ENCODE measurements around the gene CKS2.

CKS2 gene

DNA sequence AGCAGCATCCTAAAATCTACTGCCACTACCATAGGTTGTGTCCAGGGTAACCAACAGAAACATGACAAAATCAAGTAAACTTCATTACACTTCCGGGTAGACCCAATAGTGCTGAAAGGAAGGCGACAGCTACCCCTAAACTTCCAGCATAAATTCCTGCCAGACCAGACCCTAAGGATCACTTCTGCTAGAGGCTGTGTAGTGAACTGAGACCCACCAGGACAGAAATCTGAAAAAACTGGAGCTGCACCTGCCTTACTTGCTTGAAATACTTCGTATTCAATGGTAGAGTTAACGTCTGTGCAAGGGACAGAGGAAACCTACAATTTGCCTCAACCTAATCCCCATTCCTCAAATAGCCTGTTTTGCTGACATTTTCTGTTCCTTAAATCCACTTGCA, 6.3 kb downstream of the CKS2 start:
- H3K9me2 ChIP-seq (replicated peaks; ENCODE audit: control insufficient read depth, low read length) = no peaks in the 10 kb centered on the region
- no peak for TF ChIP-seq EZH2phosphoT487 (IDR thresholded peaks at IDR 0.05; ENCODE audit: borderline replicate concordance, low read length)
- TF ChIP-seq, protein P1, sequence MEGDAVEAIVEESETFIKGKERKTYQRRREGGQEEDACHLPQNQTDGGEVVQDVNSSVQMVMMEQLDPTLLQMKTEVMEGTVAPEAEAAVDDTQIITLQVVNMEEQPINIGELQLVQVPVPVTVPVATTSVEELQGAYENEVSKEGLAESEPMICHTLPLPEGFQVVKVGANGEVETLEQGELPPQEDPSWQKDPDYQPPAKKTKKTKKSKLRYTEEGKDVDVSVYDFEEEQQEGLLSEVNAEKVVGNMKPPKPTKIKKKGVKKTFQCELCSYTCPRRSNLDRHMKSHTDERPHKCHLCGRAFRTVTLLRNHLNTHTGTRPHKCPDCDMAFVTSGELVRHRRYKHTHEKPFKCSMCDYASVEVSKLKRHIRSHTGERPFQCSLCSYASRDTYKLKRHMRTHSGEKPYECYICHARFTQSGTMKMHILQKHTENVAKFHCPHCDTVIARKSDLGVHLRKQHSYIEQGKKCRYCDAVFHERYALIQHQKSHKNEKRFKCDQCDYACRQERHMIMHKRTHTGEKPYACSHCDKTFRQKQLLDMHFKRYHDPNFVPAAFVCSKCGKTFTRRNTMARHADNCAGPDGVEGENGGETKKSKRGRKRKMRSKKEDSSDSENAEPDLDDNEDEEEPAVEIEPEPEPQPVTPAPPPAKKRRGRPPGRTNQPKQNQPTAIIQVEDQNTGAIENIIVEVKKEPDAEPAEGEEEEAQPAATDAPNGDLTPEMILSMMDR (IDR thresholded peaks at IDR 0.05; ENCODE audit: low read depth, low read length, poor library complexity, severe bottlenecking) = no peak
- peaks cover 67% of the 10 kb centered on the region for H3F3A ChIP-seq (ENCODE audit: control insufficient read depth, insufficient read depth)
- H4K20me1 ChIP-seq (ENCODE audit: control insufficient read depth, insufficient read depth, low read depth, low read length) = peaks cover 28% of the 10 kb centered on the region
- H3K4me1 ChIP-seq (ENCODE audit: control insufficient read depth, low read length) = peaks cover 68% of the 10 kb centered on the region
- H3K36me3 ChIP-seq (ENCODE audit: control insufficient read depth, low read length) = peaks cover 93% of the 10 kb centered on the region
- peak overlapping the region; percentile 89 for H3K4me2 ChIP-seq (ENCODE audit: low read length)
- no peaks in the 10 kb centered on the region for H3K9me3 ChIP-seq (ENCODE audit: control insufficient read depth, insufficient read depth, low read length)
- H3K27ac ChIP-seq (ENCODE audit: low read depth, low read length) = peak overlapping the region; percentile 89
- no peaks in the 10 kb centered on the region for H3K27me3 ChIP-seq (ENCODE audit: control insufficient read depth, low read length)
- H3K4me3 ChIP-seq (ENCODE audit: low read length) = peak overlapping the region; percentile 89
- peaks cover 84% of the 10 kb centered on the region for H3K79me2 ChIP-seq (ENCODE audit: control insufficient read depth, low read length)

DNA sequence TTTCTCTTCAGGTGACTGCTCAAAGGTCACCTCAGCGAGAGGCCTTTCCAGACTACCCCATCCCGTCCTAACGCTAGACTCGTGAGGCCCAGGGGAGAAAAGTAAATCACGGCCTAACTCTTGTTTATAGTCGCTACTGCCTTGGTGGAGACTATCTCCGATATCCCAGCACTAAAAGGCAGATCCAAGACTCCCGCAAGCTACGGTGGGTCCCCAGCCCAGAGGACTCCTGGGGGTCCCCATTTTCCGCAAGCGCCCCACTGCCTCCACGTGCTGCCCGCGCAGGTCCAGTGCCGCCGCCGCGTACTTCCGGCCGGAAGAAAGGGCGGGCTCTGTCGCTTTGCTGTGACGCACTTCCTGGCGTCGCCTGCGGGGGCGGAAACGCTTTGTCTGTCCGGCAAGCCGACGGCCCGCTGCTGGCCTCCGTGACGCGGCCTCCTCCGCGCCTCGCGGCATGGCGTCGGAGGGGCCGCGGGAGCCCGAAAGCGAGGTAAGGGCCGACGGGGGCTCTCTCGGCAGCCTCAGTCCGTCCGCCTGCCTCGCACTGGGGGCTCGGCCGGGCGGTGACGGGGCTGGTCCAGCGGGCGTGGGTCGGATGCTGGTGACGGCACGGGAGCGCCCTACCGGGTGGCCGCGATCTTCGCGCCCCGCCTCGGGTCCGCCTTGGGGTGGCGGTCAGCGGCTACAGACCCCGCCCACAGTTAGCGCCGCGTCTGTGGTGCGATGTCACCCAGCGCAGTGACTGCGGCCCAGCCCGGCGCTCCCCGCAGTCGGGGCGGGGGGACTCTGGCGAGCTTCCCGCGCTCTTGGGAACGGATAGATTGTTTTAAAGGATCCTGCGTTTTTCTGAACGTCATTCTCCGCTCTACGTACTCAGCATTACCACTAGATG, 7.4 kb downstream of the CKS2 start, which contains the start of gene SECISBP2:
SECISBP2 (plus strand) TSS at position 378 of the 892 bp plus-strand sequence; CDS start at position 455, 77 bp downstream.
- no peaks in the 10 kb centered on the region for H3K9me2 ChIP-seq (replicated peaks; ENCODE audit: control insufficient read depth, low read length)
- H3K36me3 ChIP-seq (ENCODE audit: control insufficient read depth, low read length) = peaks cover 90% of the 10 kb centered on the region
- no peak for TF ChIP-seq EZH2phosphoT487 (IDR thresholded peaks at IDR 0.05; ENCODE audit: borderline replicate concordance, low read length)
- TF ChIP-seq, protein P1 (IDR thresholded peaks at IDR 0.05; ENCODE audit: low read depth, low read length, poor library complexity, severe bottlenecking) = peak; percentile 82
- peak within 1 kb of the TSS; percentile 89 for H3K27ac ChIP-seq (ENCODE audit: low read depth, low read length)
- H3K4me3 ChIP-seq (ENCODE audit: low read length) = peak within 1 kb of the TSS; percentile 89
- H3F3A ChIP-seq (ENCODE audit: control insufficient read depth, insufficient read depth) = peaks cover 56% of the 10 kb centered on the region
- peaks cover 84% of the 10 kb centered on the region for H3K79me2 ChIP-seq (ENCODE audit: control insufficient read depth, low read length)
- H3K4me1 ChIP-seq (ENCODE audit: control insufficient read depth, low read length) = peaks cover 64% of the 10 kb centered on the region
- H3K4me2 ChIP-seq (ENCODE audit: low read length) = peak within 1 kb of the TSS; percentile 89
- peaks cover 18% of the 10 kb centered on the region for H4K20me1 ChIP-seq (ENCODE audit: control insufficient read depth, insufficient read depth, low read depth, low read length)
- no peaks in the 10 kb centered on the region for H3K27me3 ChIP-seq (ENCODE audit: control insufficient read depth, low read length)
- no peaks in the 10 kb centered on the region for H3K9me3 ChIP-seq (ENCODE audit: control insufficient read depth, insufficient read depth, low read length)

DNA sequence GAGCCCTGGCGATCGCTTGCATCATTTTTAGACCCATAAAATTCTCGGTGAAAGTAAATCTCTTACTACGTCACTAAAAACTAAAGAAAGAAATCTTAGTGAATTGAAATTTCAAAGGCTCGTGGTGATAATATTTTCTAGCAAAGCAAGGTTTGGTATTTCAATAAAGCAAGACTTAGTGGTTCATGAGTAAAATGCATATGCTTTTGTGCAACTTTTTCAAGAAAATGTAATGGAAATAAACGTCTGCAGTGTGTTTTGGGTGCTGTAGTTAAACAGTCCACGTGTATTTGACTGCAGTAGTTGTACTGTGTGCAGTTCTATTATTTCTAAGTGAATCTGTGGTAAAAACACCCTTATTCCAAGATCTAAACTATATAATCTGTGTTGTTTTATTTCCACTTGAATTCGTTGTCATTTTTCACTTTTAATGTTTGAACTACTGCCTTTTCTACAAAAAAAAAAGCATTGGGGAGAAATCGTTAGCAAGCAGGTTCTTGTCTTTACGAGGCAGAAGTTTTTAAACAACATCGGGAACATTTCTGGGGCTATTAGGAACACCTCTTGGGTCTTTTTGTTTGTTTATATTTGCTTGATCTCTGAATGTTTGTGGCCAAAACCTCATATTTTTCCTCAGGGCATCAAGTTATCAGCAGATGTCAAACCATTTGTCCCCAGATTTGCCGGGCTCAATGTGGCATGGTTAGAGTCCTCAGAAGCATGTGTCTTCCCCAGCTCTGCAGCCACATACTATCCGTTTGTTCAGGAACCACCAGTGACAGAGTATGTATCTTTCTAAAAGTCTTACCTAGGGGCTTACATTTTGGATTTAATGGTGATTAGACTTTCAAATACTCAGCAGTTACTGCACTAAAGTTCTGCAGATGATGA, 8.3 kb downstream of the CKS2 start:
- Histone ChIP-seq H3K4me3 (ENCODE audit: low read length) (peak overlapping the region; percentile 89), H3K27ac (ENCODE audit: low read depth, low read length) (peak overlapping the region; percentile 89), H3K4me2 (ENCODE audit: low read length) (peak overlapping the region; percentile 89), H3K79me2 (ENCODE audit: control insufficient read depth, low read length) (peaks cover 84% of the 10 kb centered on the region), H3K9me3 (ENCODE audit: control insufficient read depth, insufficient read depth, low read length) (no peaks in the 10 kb centered on the region), H3K36me3 (ENCODE audit: control insufficient read depth, low read length) (peaks cover 86% of the 10 kb centered on the region), H3K27me3 (ENCODE audit: control insufficient read depth, low read length) (no peaks in the 10 kb centered on the region), H3F3A (ENCODE audit: control insufficient read depth, insufficient read depth) (peaks cover 47% of the 10 kb centered on the region), H3K9me2 (replicated peaks; ENCODE audit: control insufficient read depth, low read length) (no peaks in the 10 kb centered on the region), H3K4me1 (ENCODE audit: control insufficient read depth, low read length) (peaks cover 56% of the 10 kb centered on the region), H4K20me1 (ENCODE audit: control insufficient read depth, insufficient read depth, low read depth, low read length) (peaks cover 9% of the 10 kb centered on the region)
- TF ChIP-seq EZH2phosphoT487 (IDR thresholded peaks at IDR 0.05; ENCODE audit: borderline replicate concordance, low read length) = no peak
- TF ChIP-seq, protein P1 (IDR thresholded peaks at IDR 0.05; ENCODE audit: low read depth, low read length, poor library complexity, severe bottlenecking) = no peak
